H1 (cell line): ENCODE data around the gene SIPA1L3. TPM values are rescaled to one million over a fixed set of nuclear protein-coding genes. Genes with fewer than 3 reads are reported as not detected.
A peak's percentile ranks its signal among the peaks of the same experiment; 100 is the strongest.

Experiments used
- CTCF ChIA-PET: fragments of 300-600 bp; sonication (Branson Sonifier 250); formaldehyde crosslinking; loops from one replicate; lab custom pipeline; 2021; ENCODE audit not compliant: partially characterized antibody; lab: Charles Lee
- POLR2A ChIA-PET: fragments of 300-600 bp; sonication (Branson Sonifier 250); formaldehyde crosslinking; loops from one replicate; lab custom pipeline; 2021; ENCODE audit warnings: inconsistent platforms; ENCODE audit not compliant: partially characterized antibody; lab: Charles Lee
- DNase-seq, 2 experiments: peaks; one replicate each; pipeline versions ENCODE4 v3.0.0 to v3.0.0-alpha.2; 2010 to 2022; ENCODE audit warnings: low spot score in 2 of 2, low read depth in 1 of 2, mixed read lengths in 1 of 2
- FAIRE-seq: peaks from 2 replicates; lab custom pipeline; 2011; peaks lifted over from hg19 to GRCh38; lab: Jason Lieb, UNC
- H2AFZ ChIP-seq: 2 replicates; pipeline ENCODE4 v1.8.1; 2012; ENCODE audit warnings: low read length, inconsistent platforms
- H2AK5ac ChIP-seq: 2 replicates; pipeline ENCODE4 v1.6.1; 2013; ENCODE audit warnings: low read depth, low read length
- H2BK120ac ChIP-seq: replicated peaks from 2 replicates; pipeline ENCODE3; 2013; ENCODE audit warnings: low read depth, low read length, inconsistent platforms
- H2BK12ac ChIP-seq: 2 replicates; pipeline ENCODE4 v1.6.1; 2013; ENCODE audit warnings: low read depth, low read length
- H2BK15ac ChIP-seq: 2 replicates; pipeline ENCODE4 v1.6.1; 2013; ENCODE audit warnings: low read length
- H2BK20ac ChIP-seq: 2 replicates; pipeline ENCODE4 v1.6.1; 2013; ENCODE audit warnings: low read length
- H2BK5ac ChIP-seq: 2 replicates; pipeline ENCODE4 v1.6.1; 2013; ENCODE audit warnings: low read depth, low read length
- H3K14ac ChIP-seq: 2 replicates; pipeline ENCODE4 v1.6.1; 2013; ENCODE audit warnings: inconsistent platforms; ENCODE audit not compliant: insufficient read length
- H3K18ac ChIP-seq: 2 replicates; pipeline ENCODE4 v1.6.1; 2013; ENCODE audit warnings: low read length; ENCODE audit errors: extremely low read depth
- H3K23ac ChIP-seq: 2 replicates; pipeline ENCODE4 v1.6.1; 2013; ENCODE audit warnings: inconsistent platforms; ENCODE audit not compliant: insufficient read length
- H3K23me2 ChIP-seq: 2 replicates; pipeline ENCODE4 v1.6.1; 2013; ENCODE audit warnings: low read depth, low read length
- H3K27ac ChIP-seq: 2 replicates; pipeline ENCODE4 v1.6.1; 2011; ENCODE audit warnings: low read depth, low read length, inconsistent platforms
- H3K27me3 ChIP-seq, 4 experiments: replicated peaks in 1 of 4; 1 replicate in 1 of 4; 2 replicates in 3 of 4; pipeline versions ENCODE4 v1.6.1 to v1.8.1; 2011 to 2013; ENCODE audit warnings: low read length in 3 of 4, mild to moderate bottlenecking in 3 of 4, inconsistent platforms in 2 of 4, mixed read lengths in 2 of 4, moderate library complexity in 1 of 4; ENCODE audit not compliant: control insufficient read depth in 3 of 4, insufficient read depth in 3 of 4; ENCODE audit errors: extremely low read depth in 1 of 4
- H3K36me3 ChIP-seq, 4 experiments: 2 replicates each; pipeline versions ENCODE4 v1.6.1 to v1.8.1; 2011 to 2013; ENCODE audit warnings: mild to moderate bottlenecking in 4 of 4, low read length in 3 of 4, moderate library complexity in 2 of 4, control low read depth in 1 of 4, inconsistent platforms in 1 of 4; ENCODE audit not compliant: insufficient read depth in 4 of 4, control insufficient read depth in 2 of 4
- H3K4ac ChIP-seq: replicated peaks from 2 replicates; pipeline ENCODE3; 2013; ENCODE audit warnings: low read length, low read depth, mixed read lengths, inconsistent platforms; ENCODE audit not compliant: insufficient read length
- H3K4me1 ChIP-seq, 4 experiments: replicated peaks in 1 of 4; 1 replicate in 1 of 4; 2 replicates in 3 of 4; pipeline versions ENCODE4 v1.6.1 to v1.8.1; 2011 to 2013; ENCODE audit warnings: low read length in 3 of 4, inconsistent platforms in 2 of 4, mixed read lengths in 1 of 4; ENCODE audit not compliant: insufficient read depth in 4 of 4, control insufficient read depth in 3 of 4
- H3K4me2 ChIP-seq, 2 experiments: 2 replicates each; pipeline versions ENCODE4 v1.6.1 to v1.8.1; 2011 to 2013; ENCODE audit warnings: low read depth in 2 of 2, low read length in 2 of 2, control low read depth in 1 of 2, inconsistent platforms in 1 of 2, mild to moderate bottlenecking in 1 of 2; ENCODE audit not compliant: insufficient read depth in 1 of 2
- H3K4me3 ChIP-seq, 4 experiments: fragments of 200-600, 300-600 bp in 1 of 4; sonication (generic), shearing (Covaris generic), sonication (Bioruptor Twin) in 1 of 4; 2 replicates each; pipeline versions ENCODE4 v1.5.1 to v1.8.1; 2011 to 2016; ENCODE audit warnings: low read length in 4 of 4, low read depth in 3 of 4, control low read depth in 2 of 4, inconsistent platforms in 2 of 4, mild to moderate bottlenecking in 2 of 4, mixed read lengths in 1 of 4, moderate library complexity in 1 of 4; ENCODE audit not compliant: insufficient read depth in 2 of 4; ENCODE audit errors: extremely low read depth in 1 of 4
- H3K56ac ChIP-seq: replicated peaks from 2 replicates; pipeline ENCODE3; 2013; ENCODE audit warnings: low read depth, mild to moderate bottlenecking, mixed read lengths, low read length, inconsistent platforms; ENCODE audit not compliant: insufficient read length
- H3K79me1 ChIP-seq: 2 replicates; pipeline ENCODE4 v1.6.1; 2013; ENCODE audit warnings: low read depth, low read length, control low read depth
- H3K79me2 ChIP-seq, 2 experiments: 2 replicates each; pipeline versions ENCODE4 v1.6.1 to v1.8.1; 2012 to 2013; ENCODE audit warnings: low read length in 2 of 2, mild to moderate bottlenecking in 2 of 2, inconsistent platforms in 1 of 2; ENCODE audit not compliant: insufficient read depth in 2 of 2, control insufficient read depth in 1 of 2
- H3K9ac ChIP-seq, 4 experiments: replicated peaks in 1 of 4; 1 replicate in 1 of 4; 2 replicates in 3 of 4; pipeline versions ENCODE4 v1.6.1 to v1.8.1; 2011 to 2013; ENCODE audit warnings: low read depth in 3 of 4, low read length in 3 of 4, control low read depth in 2 of 4, mild to moderate bottlenecking in 2 of 4, moderate library complexity in 2 of 4, inconsistent platforms in 1 of 4; ENCODE audit errors: extremely low read depth in 1 of 4
- H3K9me3 ChIP-seq, 2 experiments: 2 replicates each; pipeline versions ENCODE4 v1.6.1 to v1.8.1; 2012 to 2013; ENCODE audit warnings: mild to moderate bottlenecking in 2 of 2, moderate library complexity in 2 of 2, control low read depth in 1 of 2, inconsistent platforms in 1 of 2, low read depth in 1 of 2, low read length in 1 of 2, mixed read lengths in 1 of 2; ENCODE audit not compliant: insufficient read depth in 2 of 2
- H4K20me1 ChIP-seq, 2 experiments: replicated peaks in 1 of 2; 2 replicates each; pipeline versions ENCODE3 to v1.8.1; 2011 to 2013; ENCODE audit warnings: inconsistent platforms in 2 of 2, low read length in 2 of 2, mild to moderate bottlenecking in 1 of 2; ENCODE audit not compliant: insufficient read depth in 2 of 2, control insufficient read depth in 1 of 2
- H4K5ac ChIP-seq: 2 replicates; pipeline ENCODE4 v1.6.1; 2013; ENCODE audit warnings: low read length, low read depth, mixed read lengths, inconsistent platforms; ENCODE audit not compliant: insufficient read length
- H4K8ac ChIP-seq: 2 replicates; pipeline ENCODE4 v1.8.0; 2013; ENCODE audit warnings: mild to moderate bottlenecking, moderate library complexity, low read length, inconsistent platforms; ENCODE audit not compliant: insufficient read depth; ENCODE audit errors: extremely low read depth
- H4K91ac ChIP-seq: replicated peaks from 2 replicates; pipeline ENCODE3; 2013; ENCODE audit warnings: low read length, mixed read lengths, inconsistent platforms; ENCODE audit not compliant: insufficient read length
- CTBP2 ChIP-seq: IDR thresholded peaks from 2 replicates; pipeline ENCODE4 v1.7.0; 2011; ENCODE audit warnings: borderline replicate concordance, mild to moderate bottlenecking, moderate library complexity, mixed read lengths, low read length; ENCODE audit not compliant: insufficient read depth, insufficient read length
- EP300 ChIP-seq, 2 experiments: IDR thresholded peaks; 1 replicate in 1 of 2; 2 replicates in 1 of 2; pipeline ENCODE4 v1.6.1; 2011 to 2012; ENCODE audit warnings: low read depth in 2 of 2, low read length in 2 of 2, mild to moderate bottlenecking in 2 of 2, borderline replicate concordance in 1 of 2, inconsistent platforms in 1 of 2, moderate library complexity in 1 of 2
- EZH2 ChIP-seq: fragments of 200-600 bp; sonication (generic); IDR thresholded peaks from 2 replicates; pipeline ENCODE4 v1.7.1; 2012; ENCODE audit warnings: low read depth, mild to moderate bottlenecking, moderate library complexity, low read length, inconsistent platforms; ENCODE audit not compliant: severe bottlenecking
- KDM1A ChIP-seq: fragments of 200-600, 300-600 bp; sonication (generic); IDR thresholded peaks from 2 replicates; pipeline ENCODE4 v1.7.1; 2016; ENCODE audit warnings: mild to moderate bottlenecking, low read length, borderline replicate concordance
- MAFK ChIP-seq: IDR thresholded peaks from 2 replicates; pipeline ENCODE4 v1.6.1; 2012; ENCODE audit warnings: low read depth, mild to moderate bottlenecking, improper control_type of control experiment, low read length
- POLR2A ChIP-seq, 2 experiments: IDR thresholded peaks; 1 replicate in 1 of 2; 2 replicates in 1 of 2; pipeline ENCODE4 v1.6.1; 2011; ENCODE audit warnings: low read depth in 2 of 2, low read length in 2 of 2, mild to moderate bottlenecking in 2 of 2; ENCODE audit errors: control extremely low read depth in 1 of 2
- SIN3A ChIP-seq, 2 experiments: IDR thresholded peaks in 1 of 2; conservative IDR thresholded peaks in 1 of 2; 2 replicates each; pipeline ENCODE4 v1.6.1; 2011 to 2012; ENCODE audit warnings: low read length in 2 of 2, improper control_type of control experiment in 1 of 2, low read depth in 1 of 2, mild to moderate bottlenecking in 1 of 2
- TAF1 ChIP-seq: IDR thresholded peaks from 2 replicates; pipeline ENCODE4 v1.6.1; 2011; ENCODE audit warnings: mild to moderate bottlenecking, low read depth, low read length
- YY1 ChIP-seq: IDR thresholded peaks from 2 replicates; pipeline ENCODE4 v1.6.1; 2011; ENCODE audit warnings: low read depth, mild to moderate bottlenecking, low read length
- WGBS, 2 experiments: shearing (Covaris generic) in 1 of 2; methylation state at CpG; one replicate each; pipeline versions ENCODE4 v1.1.6 to v1.1.7; 2013 to 2015; ENCODE audit warnings: low lambda C conversion rate in 2 of 2, mixed read lengths in 2 of 2, inconsistent platforms in 1 of 2, low coverage in 1 of 2, missing lambda C conversion rate in 1 of 2; ENCODE audit not compliant: insufficient replicate concordance in 2 of 2, insufficient coverage in 1 of 2, insufficient read length in 1 of 2; ENCODE audit errors: extremely low coverage in 1 of 2, missing lambda C conversion rate in 1 of 2; 5-methylcytosine and 5-hydroxymethylcytosine counted together
- polyA plus RNA-seq, 7 experiments: library from polyadenylated mRNA; depleted of rRNA in 3 of 7; stranded (reverse) in 5 of 7; unstranded in 2 of 7; fragments of >200 nt in 5 of 7; fragments of 200-250 nt in 2 of 7; gene quantifications; 1 replicate in 5 of 7; 2 replicates in 1 of 7; 4 replicates in 1 of 7; pipeline versions ENCODE4 v1.2.1 to v1.2.3, GENCODE V29; 2011 to 2013; ENCODE audit warnings: missing spikeins in 2 of 7, mixed read lengths in 2 of 7
- total RNA-seq: library from RNA; stranded (reverse); fragmentation: NEBNext Ultra II Directional; extraction: Animal tissue kit (Norgen Biotek cat#: 25700); gene quantifications from 2 replicates; pipeline ENCODE4 v1.2.1, GENCODE V29; 2021
- TF ChIP-seq, protein P1 (sequence below): IDR thresholded peaks from 2 replicates; pipeline ENCODE4 v1.6.1; 2011; ENCODE audit warnings: low read depth, mild to moderate bottlenecking, low read length; ENCODE audit not compliant: insufficient read depth
- TF ChIP-seq, protein P2 (sequence below): IDR thresholded peaks from 2 replicates; pipeline ENCODE4 v1.6.1; 2012; ENCODE audit warnings: inconsistent platforms

Gene SIPA1L3
- total and polyA plus RNA-seq, 2 of the 8 experiments (the other 6 are each of a cell fraction or from before 2014, with no cell fraction given) = 15.0 to 54.9 TPM

DNA sequence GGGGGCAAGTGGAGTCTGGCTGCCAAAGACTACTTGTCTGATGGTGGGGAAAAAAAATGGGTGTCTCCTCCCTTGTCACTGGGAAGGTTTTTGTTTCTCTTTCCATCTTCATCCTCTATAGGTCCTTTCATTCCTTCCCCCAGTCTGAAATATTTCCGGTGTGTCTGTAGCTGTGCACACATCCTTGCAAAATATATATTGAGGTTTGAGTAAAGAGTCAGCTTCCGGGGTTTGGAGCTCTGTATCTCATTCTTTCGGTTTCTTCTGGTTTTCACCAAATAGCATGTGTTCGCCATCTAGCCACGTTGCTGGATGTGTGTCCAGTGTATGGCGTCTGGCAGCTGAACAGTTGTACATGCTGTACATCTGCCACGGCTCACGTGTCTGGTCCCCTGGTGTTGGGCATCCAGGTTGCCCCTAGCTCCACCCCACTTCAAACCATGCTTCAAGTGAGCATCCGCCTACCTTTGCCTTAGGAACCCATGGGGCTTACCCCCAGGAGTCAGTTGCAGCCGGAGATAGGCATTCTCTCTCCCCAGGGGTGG, 142.2 kb downstream of the SIPA1L3 start:
- peaks cover 0 to 3% of the 10 kb centered on the region in 2 experiments; a peak in 1 of 4 replicates for H3K9me3 ChIP-seq
- H3K79me1 ChIP-seq = peaks cover 6% of the 10 kb centered on the region
- CTCF ChIA-PET = interaction anchor here (1.6 to 2.0 kb wide), 2 partner anchors 56 to 147 kb away, joined by 3 to 7 read pairs; no protein-coding TSS in a partner anchor
- H4K91ac ChIP-seq = no peak overlapping the region
- no peak overlapping the region for H2BK12ac ChIP-seq
- H3K4me1 ChIP-seq = peaks cover 11 to 25% (median 22%) of the 10 kb centered on the region in 4 experiments
- H3K14ac ChIP-seq = no peak overlapping the region
- H3K18ac ChIP-seq = no peak overlapping the region
- no peak overlapping the region for H3K4me3 ChIP-seq
- no peak overlapping the region; the same call in 1 of the 2 replicates for H4K8ac ChIP-seq
- peak overlapping the region; percentile 69 for H3K4ac ChIP-seq
- no peak for FAIRE-seq
- WGBS, 2 experiments = 90% methylated on average over 10 of the region's 10 CpGs; no CpG with 5 or more reads in 1 of the 2 experiments
- no peak overlapping the region for H3K27ac ChIP-seq
- no peak overlapping the region for H3K9ac ChIP-seq
- no peaks in the 10 kb centered on the region for H3K36me3 ChIP-seq
- H3K23me2 ChIP-seq = no peaks in the 10 kb centered on the region
- H4K20me1 ChIP-seq = peaks cover 2 to 8% of the 10 kb centered on the region in 2 experiments
- H2AFZ ChIP-seq = no peak overlapping the region
- H3K56ac ChIP-seq = no peak overlapping the region
- TF ChIP-seq CTBP2 (no peak), YY1 (no peak), MAFK (no peak), SIN3A (conservative IDR thresholded peaks at IDR 0.05 in 1 of 2, IDR thresholded peaks at IDR 0.05 in 1 of 2; ENCODE audit: low read depth in 1 of 2, low read length in 2 of 2) (no peak), POLR2A (IDR thresholded peaks at IDR 0.05; ENCODE audit: control extremely low read depth in 1 of 2, low read depth in 2 of 2, low read length in 2 of 2) (no peak), KDM1A (no peak), EZH2 (no peak), EP300 (IDR thresholded peaks at IDR 0.05; ENCODE audit: borderline replicate concordance in 1 of 2, low read depth in 2 of 2, low read length in 2 of 2) (no peak), TAF1 (no peak)
- TF ChIP-seq, protein P1, sequence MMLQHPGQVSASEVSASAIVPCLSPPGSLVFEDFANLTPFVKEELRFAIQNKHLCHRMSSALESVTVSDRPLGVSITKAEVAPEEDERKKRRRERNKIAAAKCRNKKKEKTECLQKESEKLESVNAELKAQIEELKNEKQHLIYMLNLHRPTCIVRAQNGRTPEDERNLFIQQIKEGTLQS = no peak
- TF ChIP-seq, protein P2, sequence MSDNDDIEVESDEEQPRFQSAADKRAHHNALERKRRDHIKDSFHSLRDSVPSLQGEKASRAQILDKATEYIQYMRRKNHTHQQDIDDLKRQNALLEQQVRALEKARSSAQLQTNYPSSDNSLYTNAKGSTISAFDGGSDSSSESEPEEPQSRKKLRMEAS = no peak
- H3K79me2 ChIP-seq = peaks cover 0 to 17% of the 10 kb centered on the region in 2 experiments; a peak in 1 of 4 replicates
- H3K4me2 ChIP-seq = no peak overlapping the region
- no peak overlapping the region for H2AK5ac ChIP-seq
- POLR2A ChIA-PET = interaction anchor here (0.7 to 1.7 kb wide), 3 partner anchors 9 to 11 kb away, joined by 3 to 5 read pairs (median 4); no protein-coding TSS in a partner anchor
- H2BK20ac ChIP-seq = no peak overlapping the region
- no peak overlapping the region for H2BK5ac ChIP-seq
- H2BK15ac ChIP-seq = no peak overlapping the region
- no peak overlapping the region for H2BK120ac ChIP-seq
- no peak overlapping the region for H3K23ac ChIP-seq
- no peaks in the 10 kb centered on the region for H3K27me3 ChIP-seq
- H4K5ac ChIP-seq = no peak overlapping the region
- DNase-seq = no peak
